Measurements from ENCODE around the gene LRRC55.

DNA sequence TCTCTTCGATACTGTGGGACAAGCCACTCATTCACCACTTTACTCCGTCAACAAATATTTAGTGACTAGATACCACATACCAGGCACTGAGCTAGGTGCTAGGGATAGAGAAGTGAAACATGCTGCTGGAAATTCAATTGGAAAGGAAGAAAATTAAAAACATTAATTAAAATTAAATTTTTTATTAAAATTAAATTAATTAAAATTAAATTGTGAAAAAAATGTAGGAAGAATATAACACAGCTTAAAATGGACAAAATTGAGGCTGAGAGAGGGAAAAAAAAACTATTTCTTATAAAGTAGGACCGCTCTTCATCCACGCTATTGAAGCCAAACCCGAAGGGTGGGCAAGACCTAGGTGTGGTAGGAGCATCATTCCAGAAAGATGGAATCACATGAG is 23.6 kb upstream of the LRRC55 start:
- TF ChIP-seq, protein P1, sequence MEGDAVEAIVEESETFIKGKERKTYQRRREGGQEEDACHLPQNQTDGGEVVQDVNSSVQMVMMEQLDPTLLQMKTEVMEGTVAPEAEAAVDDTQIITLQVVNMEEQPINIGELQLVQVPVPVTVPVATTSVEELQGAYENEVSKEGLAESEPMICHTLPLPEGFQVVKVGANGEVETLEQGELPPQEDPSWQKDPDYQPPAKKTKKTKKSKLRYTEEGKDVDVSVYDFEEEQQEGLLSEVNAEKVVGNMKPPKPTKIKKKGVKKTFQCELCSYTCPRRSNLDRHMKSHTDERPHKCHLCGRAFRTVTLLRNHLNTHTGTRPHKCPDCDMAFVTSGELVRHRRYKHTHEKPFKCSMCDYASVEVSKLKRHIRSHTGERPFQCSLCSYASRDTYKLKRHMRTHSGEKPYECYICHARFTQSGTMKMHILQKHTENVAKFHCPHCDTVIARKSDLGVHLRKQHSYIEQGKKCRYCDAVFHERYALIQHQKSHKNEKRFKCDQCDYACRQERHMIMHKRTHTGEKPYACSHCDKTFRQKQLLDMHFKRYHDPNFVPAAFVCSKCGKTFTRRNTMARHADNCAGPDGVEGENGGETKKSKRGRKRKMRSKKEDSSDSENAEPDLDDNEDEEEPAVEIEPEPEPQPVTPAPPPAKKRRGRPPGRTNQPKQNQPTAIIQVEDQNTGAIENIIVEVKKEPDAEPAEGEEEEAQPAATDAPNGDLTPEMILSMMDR (IDR thresholded peaks at IDR 0.05), result no peak
- TF ChIP-seq POLR2AphosphoS5 (IDR thresholded peaks at IDR 0.05; ENCODE audit: low read depth, low read length) (no peak), TCF7L2 (IDR thresholded peaks at IDR 0.05; ENCODE audit: low read depth, low read length) (no peak)
- TF ChIP-seq, protein P2, sequence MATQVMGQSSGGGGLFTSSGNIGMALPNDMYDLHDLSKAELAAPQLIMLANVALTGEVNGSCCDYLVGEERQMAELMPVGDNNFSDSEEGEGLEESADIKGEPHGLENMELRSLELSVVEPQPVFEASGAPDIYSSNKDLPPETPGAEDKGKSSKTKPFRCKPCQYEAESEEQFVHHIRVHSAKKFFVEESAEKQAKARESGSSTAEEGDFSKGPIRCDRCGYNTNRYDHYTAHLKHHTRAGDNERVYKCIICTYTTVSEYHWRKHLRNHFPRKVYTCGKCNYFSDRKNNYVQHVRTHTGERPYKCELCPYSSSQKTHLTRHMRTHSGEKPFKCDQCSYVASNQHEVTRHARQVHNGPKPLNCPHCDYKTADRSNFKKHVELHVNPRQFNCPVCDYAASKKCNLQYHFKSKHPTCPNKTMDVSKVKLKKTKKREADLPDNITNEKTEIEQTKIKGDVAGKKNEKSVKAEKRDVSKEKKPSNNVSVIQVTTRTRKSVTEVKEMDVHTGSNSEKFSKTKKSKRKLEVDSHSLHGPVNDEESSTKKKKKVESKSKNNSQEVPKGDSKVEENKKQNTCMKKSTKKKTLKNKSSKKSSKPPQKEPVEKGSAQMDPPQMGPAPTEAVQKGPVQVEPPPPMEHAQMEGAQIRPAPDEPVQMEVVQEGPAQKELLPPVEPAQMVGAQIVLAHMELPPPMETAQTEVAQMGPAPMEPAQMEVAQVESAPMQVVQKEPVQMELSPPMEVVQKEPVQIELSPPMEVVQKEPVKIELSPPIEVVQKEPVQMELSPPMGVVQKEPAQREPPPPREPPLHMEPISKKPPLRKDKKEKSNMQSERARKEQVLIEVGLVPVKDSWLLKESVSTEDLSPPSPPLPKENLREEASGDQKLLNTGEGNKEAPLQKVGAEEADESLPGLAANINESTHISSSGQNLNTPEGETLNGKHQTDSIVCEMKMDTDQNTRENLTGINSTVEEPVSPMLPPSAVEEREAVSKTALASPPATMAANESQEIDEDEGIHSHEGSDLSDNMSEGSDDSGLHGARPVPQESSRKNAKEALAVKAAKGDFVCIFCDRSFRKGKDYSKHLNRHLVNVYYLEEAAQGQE (IDR thresholded peaks at IDR 0.05; ENCODE audit: insufficient read depth in 1 of 2, low read depth in 2 of 2, low read length in 1 of 2), result no peak
